ENCODE results near the gene ZNF296.

Gene ZNF296

GRCh38 chr19:45123440-45123850 lies 47.2 kb upstream of the ZNF296 start:
- Histone ChIP-seq H3K4me2 (ENCODE audit: low read depth, low read length, poor library complexity, severe bottlenecking) (no peak overlapping the region), H3K36me3 (ENCODE audit: low read length) (no peaks in the 10 kb centered on the region), H3K79me2 (ENCODE audit: insufficient read depth, low read length) (peaks cover 52% of the 10 kb centered on the region), H3K9me2 (replicated peaks; ENCODE audit: insufficient read depth, low read length) (no peaks in the 10 kb centered on the region), H3K9ac (ENCODE audit: low read length) (no peak overlapping the region), H3K4me3 (ENCODE audit: insufficient read depth, low read length, poor library complexity, severe bottlenecking) (no peak overlapping the region), H3F3A (ENCODE audit: insufficient read depth) (0 out of 2 replicates have a peak, but pooled peaks cover 1% of the 10 kb centered on the region), H2AFZ (ENCODE audit: low read depth, low read length, severe bottlenecking) (no peak overlapping the region), H3K27me3 (ENCODE audit: low read length) (no peaks in the 10 kb centered on the region), H3K9me3 (ENCODE audit: insufficient read depth, low read length) (no peaks in the 10 kb centered on the region), H3K27ac (ENCODE audit: low read depth, low read length) (no peak overlapping the region), H4K20me1 (ENCODE audit: low read depth, low read length) (peaks cover 7% of the 10 kb centered on the region)
- TF ChIP-seq CTCF (IDR thresholded peaks at IDR 0.05; ENCODE audit: insufficient read depth, low read length, poor library complexity, severe bottlenecking) (no peak), EZH2phosphoT487 (conservative IDR thresholded peaks at IDR 0.05; ENCODE audit: low read length) (no peak)

- TF ChIP-seq EZH2phosphoT487 (conservative IDR thresholded peaks at IDR 0.05; ENCODE audit: low read length) (no peak), CTCF (IDR thresholded peaks at IDR 0.05; ENCODE audit: insufficient read depth, low read length, poor library complexity, severe bottlenecking) (no peak)
- no peaks in the 10 kb centered on the region for H3K9me3 ChIP-seq (ENCODE audit: insufficient read depth, low read length)
- no peaks in the 10 kb centered on the region for H3K27me3 ChIP-seq (ENCODE audit: low read length)
- H3K9me2 ChIP-seq (replicated peaks; ENCODE audit: insufficient read depth, low read length): no peaks in the 10 kb centered on the region
- no peaks in the 10 kb centered on the region for H3K36me3 ChIP-seq (ENCODE audit: low read length)
- H3K9ac ChIP-seq (ENCODE audit: low read length): no peak overlapping the region
- no peak overlapping the region for H3K4me3 ChIP-seq (ENCODE audit: insufficient read depth, low read length, poor library complexity, severe bottlenecking)
- peaks cover 47% of the 10 kb centered on the region for H3K79me2 ChIP-seq (ENCODE audit: insufficient read depth, low read length)
- H3K27ac ChIP-seq (ENCODE audit: low read depth, low read length): no peak overlapping the region
- peaks cover 7% of the 10 kb centered on the region for H4K20me1 ChIP-seq (ENCODE audit: low read depth, low read length)
- H2AFZ ChIP-seq (ENCODE audit: low read depth, low read length, severe bottlenecking): no peak overlapping the region
- no peak overlapping the region for H3K4me2 ChIP-seq (ENCODE audit: low read depth, low read length, poor library complexity, severe bottlenecking)
- 0 out of 2 replicates have a peak, but pooled peaks cover 7% of the 10 kb centered on the region for H3F3A ChIP-seq (ENCODE audit: insufficient read depth)
Measured at GRCh38 chr19:45122832-45123231, 46.6 kb upstream of the ZNF296 start.

GRCh38 chr19:45121827-45122345 lies 45.6 kb upstream of the ZNF296 start:
- H3K27ac ChIP-seq (ENCODE audit: low read depth, low read length): no peak overlapping the region
- peaks cover 7% of the 10 kb centered on the region for H4K20me1 ChIP-seq (ENCODE audit: low read depth, low read length)
- no peaks in the 10 kb centered on the region for H3K36me3 ChIP-seq (ENCODE audit: low read length)
- H3K9me2 ChIP-seq (replicated peaks; ENCODE audit: insufficient read depth, low read length): no peaks in the 10 kb centered on the region
- no peak overlapping the region for H2AFZ ChIP-seq (ENCODE audit: low read depth, low read length, severe bottlenecking)
- H3F3A ChIP-seq (ENCODE audit: insufficient read depth): 0 out of 2 replicates have a peak, but pooled peaks cover 7% of the 10 kb centered on the region
- H3K4me3 ChIP-seq (ENCODE audit: insufficient read depth, low read length, poor library complexity, severe bottlenecking): no peak overlapping the region
- H3K4me2 ChIP-seq (ENCODE audit: low read depth, low read length, poor library complexity, severe bottlenecking): no peak overlapping the region
- no peaks in the 10 kb centered on the region for H3K9me3 ChIP-seq (ENCODE audit: insufficient read depth, low read length)
- no peaks in the 10 kb centered on the region for H3K27me3 ChIP-seq (ENCODE audit: low read length)
- H3K79me2 ChIP-seq (ENCODE audit: insufficient read depth, low read length): peaks cover 44% of the 10 kb centered on the region
- TF ChIP-seq EZH2phosphoT487 (conservative IDR thresholded peaks at IDR 0.05; ENCODE audit: low read length) (no peak), CTCF (IDR thresholded peaks at IDR 0.05; ENCODE audit: insufficient read depth, low read length, poor library complexity, severe bottlenecking) (no peak)
- H3K9ac ChIP-seq (ENCODE audit: low read length): no peak overlapping the region
